Prostate gland (tissue), 2 donors: ENCODE data around the gene TNRC18. TPM values are rescaled to one million over a fixed set of nuclear protein-coding genes. Genes with fewer than 3 reads are reported as not detected.

Source experiments
- DNase-seq: peaks from one replicate; pipeline ENCODE4 v3.0.0-alpha.2; 2019; ENCODE audit warnings: low spot score
- H3K27ac ChIP-seq, 2 donors: fragments of 200-600 bp; sonication (generic); 2 replicates each; pipeline ENCODE4 v1.5.1; 2017 to 2019
- H3K27me3 ChIP-seq: fragments of 200-600 bp; sonication (generic); replicated peaks from 2 replicates; pipeline ENCODE4 v1.5.1; 2019; ENCODE audit not compliant: insufficient read depth
- H3K36me3 ChIP-seq, 2 donors: fragments of 200-600 bp; sonication (generic); 1 replicate in 1 of 2; 2 replicates in 1 of 2; pipeline versions ENCODE4 v1.5.1 to v1.8.1; 2017 to 2019
- H3K4me1 ChIP-seq: fragments of 200-600 bp; sonication (generic); replicated peaks from 2 replicates; pipeline ENCODE4 v1.5.1; 2019
- H3K4me3 ChIP-seq, 2 donors: fragments of 200-600 bp; sonication (generic); 2 replicates each; pipeline ENCODE4 v1.5.1; 2017 to 2019
- H3K9me3 ChIP-seq: fragments of 200-600 bp; sonication (generic); 2 replicates; pipeline ENCODE4 v1.5.1; 2017
- POLR2A ChIP-seq: fragments of 450-650 bp; IDR thresholded peaks from one replicate; pipeline ENCODE4 v1.6.1; 2016; ENCODE audit warnings: antibody characterized with exemption, mild to moderate bottlenecking
- POLR2AphosphoS5 ChIP-seq: sonication (generic); formaldehyde crosslinking; IDR thresholded peaks from one replicate; pipeline ENCODE4 v1.6.1; 2017; ENCODE audit warnings: antibody characterized with exemption
- WGBS: methylation state at CpG from one replicate; pipeline ENCODE4 v1.1.5; 2018; 5-methylcytosine and 5-hydroxymethylcytosine counted together
- intact Hi-C: fragments of 100-400 bp; cut with DNase I; formaldehyde crosslinking; loops from one replicate; pipeline ENCODE4 v1.14.2; 2022
- total RNA-seq, 2 donors: library from RNA; depleted of rRNA; stranded (reverse); fragments of >200 nt; gene quantifications; one replicate each; pipeline ENCODE4 v1.1.0, GENCODE V29; 2016
- TF ChIP-seq, protein P1 (sequence below), 4 experiments: fragments of 200-600 bp in 2 of 4; fragments of 450-650 bp in 2 of 4; sonication (generic) in 2 of 4; IDR thresholded peaks; 1 replicate in 3 of 4; 2 replicates in 1 of 4; pipeline ENCODE4 v1.5.1; 2016 to 2019; ENCODE audit warnings: antibody characterized with exemption in 4 of 4, mild to moderate bottlenecking in 2 of 4, moderate library complexity in 2 of 4

TNRC18 gene
- total RNA-seq, 2 donors from 2014 or later: 138 to 290 TPM

DNA sequence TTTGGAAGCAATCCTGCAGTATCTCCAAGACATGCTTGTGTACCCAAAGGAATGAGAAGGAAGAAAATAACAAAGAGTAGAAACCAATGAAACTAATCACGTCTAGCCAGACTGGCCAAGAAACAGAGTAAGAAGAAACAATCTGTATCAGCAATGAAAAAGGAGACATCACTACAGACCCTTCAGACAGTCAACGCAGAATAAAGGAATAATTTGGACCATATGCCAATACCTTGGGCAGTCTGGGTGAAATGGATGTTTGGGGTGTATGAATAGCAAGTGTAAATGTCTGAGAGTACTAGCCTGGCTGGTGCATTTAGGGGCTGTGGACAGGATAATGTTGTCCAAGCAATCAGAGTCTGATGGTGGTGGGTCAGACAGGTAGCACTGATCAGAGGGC, 79.8 kb downstream of the TNRC18 start:
- no peak for TF ChIP-seq POLR2AphosphoS5
- no peaks in the 10 kb centered on the region for H3K9me3 ChIP-seq
- WGBS: 90% methylated on average over 2 of the region's 2 CpGs
- no peaks in the 10 kb centered on the region for H3K27me3 ChIP-seq
- no peak for DNase-seq
- H3K4me3 ChIP-seq: no peak overlapping the region
- H3K36me3 ChIP-seq: peaks cover 8 to 22% of the 10 kb centered on the region in 2 donors
- no peak overlapping the region for H3K27ac ChIP-seq
- intact Hi-C loops: no loop called here
- no peaks in the 10 kb centered on the region for H3K4me1 ChIP-seq

GRCh38 chr7:5342631-5343030, 81.0 kb downstream of the TNRC18 start:
- intact Hi-C loops: no loop called here
- Histone ChIP-seq H3K9me3 (no peaks in the 10 kb centered on the region), H3K27me3 (no peaks in the 10 kb centered on the region), H3K4me1 (no peaks in the 10 kb centered on the region), H3K36me3 (peaks cover 8 to 22% of the 10 kb centered on the region in 2 donors), H3K27ac (no peak overlapping the region), H3K4me3 (no peak overlapping the region)
- DNase-seq: no peak
- TF ChIP-seq POLR2A: no peak
- TF ChIP-seq POLR2AphosphoS5: no peak
- TF ChIP-seq, protein P1, sequence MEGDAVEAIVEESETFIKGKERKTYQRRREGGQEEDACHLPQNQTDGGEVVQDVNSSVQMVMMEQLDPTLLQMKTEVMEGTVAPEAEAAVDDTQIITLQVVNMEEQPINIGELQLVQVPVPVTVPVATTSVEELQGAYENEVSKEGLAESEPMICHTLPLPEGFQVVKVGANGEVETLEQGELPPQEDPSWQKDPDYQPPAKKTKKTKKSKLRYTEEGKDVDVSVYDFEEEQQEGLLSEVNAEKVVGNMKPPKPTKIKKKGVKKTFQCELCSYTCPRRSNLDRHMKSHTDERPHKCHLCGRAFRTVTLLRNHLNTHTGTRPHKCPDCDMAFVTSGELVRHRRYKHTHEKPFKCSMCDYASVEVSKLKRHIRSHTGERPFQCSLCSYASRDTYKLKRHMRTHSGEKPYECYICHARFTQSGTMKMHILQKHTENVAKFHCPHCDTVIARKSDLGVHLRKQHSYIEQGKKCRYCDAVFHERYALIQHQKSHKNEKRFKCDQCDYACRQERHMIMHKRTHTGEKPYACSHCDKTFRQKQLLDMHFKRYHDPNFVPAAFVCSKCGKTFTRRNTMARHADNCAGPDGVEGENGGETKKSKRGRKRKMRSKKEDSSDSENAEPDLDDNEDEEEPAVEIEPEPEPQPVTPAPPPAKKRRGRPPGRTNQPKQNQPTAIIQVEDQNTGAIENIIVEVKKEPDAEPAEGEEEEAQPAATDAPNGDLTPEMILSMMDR (IDR thresholded peaks at IDR 0.05): no peak
- WGBS: 94% methylated on average over 6 of the region's 6 CpGs

- WGBS: 92% methylated on average over 2 of the region's 2 CpGs
- peaks cover 5 to 12% of the 10 kb centered on the region in 2 donors for H3K36me3 ChIP-seq
- no peaks in the 10 kb centered on the region for H3K4me1 ChIP-seq
- no peaks in the 10 kb centered on the region for H3K27me3 ChIP-seq
- no peak overlapping the region for H3K27ac ChIP-seq
- DNase-seq: no peak
- no peak overlapping the region for H3K4me3 ChIP-seq
- TF ChIP-seq POLR2AphosphoS5 (no peak), POLR2A (no peak)
- TF ChIP-seq, protein P1 (IDR thresholded peaks at IDR 0.05): no peak
- intact Hi-C loops: no loop called here
- no peaks in the 10 kb centered on the region for H3K9me3 ChIP-seq
Observed at GRCh38 chr7:5339955-5340354, 83.7 kb downstream of the TNRC18 start.

GRCh38 chr7:5337047-5337446, 86.6 kb downstream of the TNRC18 start:
- 95% methylated on average over 11 of the region's 11 CpGs for WGBS
- Histone ChIP-seq H3K27me3 (no peaks in the 10 kb centered on the region), H3K9me3 (no peaks in the 10 kb centered on the region), H3K4me3 (no peak overlapping the region), H3K27ac (no peak overlapping the region), H3K4me1 (no peaks in the 10 kb centered on the region), H3K36me3 (peaks cover 4% of the 10 kb centered on the region in 2 donors)
- no peak for DNase-seq
- TF ChIP-seq, protein P1 (IDR thresholded peaks at IDR 0.05): no peak
- TF ChIP-seq POLR2AphosphoS5 (no peak), POLR2A (no peak)
- intact Hi-C loops: no loop called here

DNA sequence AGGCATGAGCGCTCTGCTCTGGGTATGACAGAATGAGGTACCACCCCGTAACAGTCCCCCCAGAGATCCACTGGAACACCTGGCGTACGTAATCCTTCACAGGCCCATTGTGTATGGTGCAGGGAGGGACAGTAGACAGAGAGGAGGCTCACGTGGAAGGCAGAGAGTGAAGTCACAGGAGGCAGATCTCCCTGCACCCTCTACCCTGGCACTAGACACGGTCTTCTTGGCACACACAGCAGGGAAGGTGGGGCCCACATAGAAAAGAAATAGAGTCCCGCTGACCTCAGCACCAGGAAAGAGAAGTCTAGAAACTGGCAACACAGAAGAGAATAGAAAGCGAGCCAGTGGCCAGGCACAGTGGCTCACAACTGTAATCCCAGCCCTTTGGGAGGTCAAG, 89.0 kb downstream of the TNRC18 start:
- no peaks in the 10 kb centered on the region for H3K9me3 ChIP-seq
- intact Hi-C loops: no loop called here
- WGBS: 78% methylated on average over 8 of the region's 8 CpGs
- no peak overlapping the region for H3K4me3 ChIP-seq
- H3K36me3 ChIP-seq: peaks cover 0 to 6% of the 10 kb centered on the region in 2 donors
- TF ChIP-seq POLR2AphosphoS5: peak; percentile 9
- TF ChIP-seq POLR2A: no peak
- TF ChIP-seq, protein P1 (IDR thresholded peaks at IDR 0.05): no peak
- no peak for DNase-seq
- H3K4me1 ChIP-seq: no peaks in the 10 kb centered on the region
- no peaks in the 10 kb centered on the region for H3K27me3 ChIP-seq
- no peak overlapping the region for H3K27ac ChIP-seq
